PFSK-1 (cell line): ENCODE measurements around the gene OBP2B.

Source experiments
- FOXP2 ChIP-seq: optimal IDR thresholded peaks from 2 replicates; pipeline ENCODE3; 2011; ENCODE audit warnings: borderline replicate concordance, control low read depth, inconsistent platforms; ENCODE audit not compliant: insufficient read depth; ENCODE audit errors: extremely low read length, extremely low read depth
- POLR2AphosphoS5 ChIP-seq: IDR thresholded peaks from 2 replicates; pipeline ENCODE4 v1.6.1; 2012; ENCODE audit warnings: low read depth, mild to moderate bottlenecking, control low read depth, low read length, moderate library complexity
- REST ChIP-seq, 2 experiments: IDR thresholded peaks; 2 replicates each; pipeline versions ENCODE4 v1.6.1 to v1.8.0; 2011 to 2012; ENCODE audit warnings: low read depth in 2 of 2, low read length in 2 of 2, control low read depth in 1 of 2, inconsistent platforms in 1 of 2, mild to moderate bottlenecking in 1 of 2, moderate library complexity in 1 of 2; ENCODE audit not compliant: insufficient read depth in 1 of 2
- SIN3A ChIP-seq: IDR thresholded peaks from 2 replicates; pipeline ENCODE4 v1.6.1; 2012; ENCODE audit warnings: mild to moderate bottlenecking, low read length, moderate library complexity, borderline replicate concordance; ENCODE audit not compliant: insufficient read depth
- TAF1 ChIP-seq: IDR thresholded peaks from 2 replicates; pipeline ENCODE4 v1.6.1; 2012; ENCODE audit warnings: low read length, control low read depth, borderline replicate concordance; ENCODE audit not compliant: insufficient read depth

OBP2B gene

DNA sequence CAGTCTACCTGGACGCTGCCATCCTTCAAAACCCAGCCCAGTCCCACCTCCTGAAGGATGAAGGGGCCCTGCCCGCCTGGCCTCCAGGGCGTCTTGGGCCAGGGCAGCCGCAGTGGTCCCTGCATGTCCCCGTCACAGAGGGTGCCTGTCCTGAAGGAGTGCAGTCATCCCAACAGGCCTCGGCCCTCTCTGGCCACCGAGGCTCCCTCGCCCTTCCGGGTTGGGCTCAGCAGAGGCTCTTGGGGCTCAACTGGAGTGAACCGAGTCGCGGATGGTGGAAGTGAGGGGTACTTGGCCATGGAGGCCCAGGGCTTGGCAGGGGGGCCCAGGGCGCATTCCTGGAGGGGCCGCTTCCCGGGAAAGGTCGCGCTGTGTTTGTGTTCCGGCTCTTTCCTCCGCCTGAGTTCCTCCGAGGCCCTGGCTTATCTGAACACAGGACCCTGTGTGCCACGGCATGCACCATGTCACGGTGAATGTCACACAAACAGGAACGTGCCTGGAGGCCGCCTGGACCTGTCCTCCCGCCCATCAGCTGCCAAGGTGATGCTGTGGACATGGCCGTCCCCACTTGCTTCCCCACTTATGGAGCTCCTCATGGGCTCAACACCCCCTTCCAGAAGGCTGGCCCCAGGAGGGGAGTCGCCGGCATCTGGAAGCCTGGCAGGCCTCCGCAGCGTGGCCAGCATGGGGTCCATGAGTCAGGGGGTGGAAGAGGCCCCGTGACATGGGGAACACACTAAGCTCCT lies 25.7 kb upstream of the OBP2B start:
- TF ChIP-seq POLR2AphosphoS5 (no peak), TAF1 (no peak), FOXP2 (no peak)

- TF ChIP-seq TAF1, result no peak
- TF ChIP-seq REST (IDR thresholded peaks at IDR 0.05; ENCODE audit: insufficient read depth in 1 of 2, low read depth in 2 of 2, low read length in 2 of 2), result no peak
- TF ChIP-seq FOXP2, result no peak
- no peak for TF ChIP-seq SIN3A
- TF ChIP-seq POLR2AphosphoS5, result no peak
These were observed 24.8 kb upstream of the OBP2B start for GRCh38 chr9:133233681-133234432.

DNA sequence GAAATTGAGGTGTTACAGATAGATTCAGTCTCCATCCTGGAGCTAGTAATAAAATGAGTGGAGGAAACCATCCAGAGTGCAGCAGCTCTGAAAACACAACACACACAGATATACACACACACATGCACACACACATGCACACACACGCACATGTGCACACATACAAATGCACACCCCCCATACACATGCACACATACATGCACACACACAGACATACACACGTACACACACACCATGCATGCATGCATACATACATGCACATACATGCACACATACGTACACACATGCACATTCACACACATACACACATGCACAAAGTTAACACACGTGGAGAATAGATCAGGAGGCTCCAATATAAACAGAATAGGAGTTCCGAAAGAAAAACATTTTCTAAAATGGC lies 21.0 kb upstream of the OBP2B start:
- TF ChIP-seq REST (IDR thresholded peaks at IDR 0.05; ENCODE audit: insufficient read depth in 1 of 2, low read depth in 2 of 2, low read length in 2 of 2) (no peak), SIN3A (no peak), POLR2AphosphoS5 (no peak), FOXP2 (no peak), TAF1 (no peak)

DNA sequence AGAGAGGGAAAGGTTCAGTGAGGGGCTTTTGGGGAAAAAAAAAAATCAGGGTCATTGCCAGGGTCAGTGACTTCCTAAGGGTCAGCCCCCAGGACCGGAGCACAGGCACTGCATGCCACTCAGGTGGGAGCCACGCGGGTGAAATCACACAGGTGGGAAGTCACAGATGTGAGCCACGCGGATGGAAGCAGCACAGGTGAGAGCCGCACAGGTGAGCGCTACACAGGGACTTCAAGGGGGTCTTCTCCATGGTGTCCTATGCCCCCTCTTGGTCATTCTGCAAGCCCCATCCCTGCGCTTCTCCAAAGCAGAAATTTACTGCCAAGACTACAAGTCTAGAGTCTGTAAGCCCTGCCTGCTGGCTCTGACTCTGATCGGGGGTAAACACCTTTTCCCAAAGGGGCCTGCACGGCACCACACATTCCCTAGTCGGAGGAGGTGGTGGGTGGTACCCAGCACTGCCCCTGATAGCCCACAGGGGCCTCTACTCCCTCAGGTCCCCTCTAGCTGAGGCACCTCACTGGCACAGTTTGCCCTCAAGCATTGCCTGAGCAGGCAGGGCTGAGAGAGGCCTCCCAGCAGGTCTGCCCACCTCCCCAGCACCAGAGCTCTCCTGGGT lies 18.3 kb upstream of the OBP2B start:
- TF ChIP-seq POLR2AphosphoS5 (no peak), FOXP2 (no peak), REST (IDR thresholded peaks at IDR 0.05; ENCODE audit: insufficient read depth in 1 of 2, low read depth in 2 of 2, low read length in 2 of 2) (no peak), SIN3A (no peak), TAF1 (no peak)
